Heart left ventricle (tissue), 11 donors: ENCODE measurements around the gene TALDO1. TPM values are rescaled to one million over a fixed set of nuclear protein-coding genes. Genes with fewer than 3 reads are reported as not detected.

Source experiments
- polyA plus RNA-seq, 2 donors: library from polyadenylated mRNA; stranded (reverse); fragments of 200-250 nt; gene quantifications; one replicate each; pipeline ENCODE4 v1.2.3, GENCODE V29; 2013
- total RNA-seq, 9 donors: library from RNA; depleted of rRNA in 2 of 9; stranded (reverse); fragments of >200 nt in 2 of 9; fragmentation: NEBNext Ultra II Directional in 3 of 9; extraction: Animal tissue kit (Norgen Biotek cat#: 25700) in 3 of 9; gene quantifications; one replicate each; pipeline versions ENCODE4 v1.1.0 to v1.2.4, GENCODE V29; 2016 to 2023
- donor health status: ischemic (EF 13 %, LVEDD 7.1; RV severe dilation, severe dysfunction).
- donor health status: healthy with polysubstance abuse.
- donor health status: DM: no; HTN: yes; CAD: no.
- donor health status: DM: no; HTN: no; CAD: no.
- donor health status: ischemic (EF 25% LVEDD 5.7; RV mildly dilated, moderate dysfunction).
- donor health status: healthy.
- donor health status: DM: yes; HTN: yes; CAD: no.
- donor health status: PGD.
- donor health status: nonischemic (EF 23%, LVEDD 6.1; RV moderate dilation, normal function).

TALDO1 gene
- total and polyA plus RNA-seq, 11 donors = 66.9 to 145 (median 105) TPM

Other genes starting within 250 kb of the TALDO1 start
- gene RNH1, start 240.2 kb upstream of the TALDO1 start, total RNA-seq = 100 to 1,000 TPM; 132 to 247 (median 158) TPM
- 100 to 1,000 TPM in 1 of 2 donors, 10 to 100 TPM in 1; 58.2 to 207 TPM for gene RNH1, start 240.2 kb upstream of the TALDO1 start, polyA plus RNA-seq
- 10 to 100 TPM; 44.0 to 65.4 (median 55.6) TPM for gene HRAS, start 211.9 kb upstream of the TALDO1 start, total RNA-seq
- gene HRAS, start 211.9 kb upstream of the TALDO1 start, polyA plus RNA-seq = 10 to 100 TPM; 83.3 to 99.3 TPM
- gene LRRC56, start 209.9 kb upstream of the TALDO1 start, total RNA-seq = under 1 TPM in 7 of 9 donors, not detected in 2; 0.07 to 0.35 (median 0.20) TPM
- gene LRRC56, start 209.9 kb upstream of the TALDO1 start, polyA plus RNA-seq = under 1 TPM; 0.19 to 0.30 TPM
- gene LMNTD2, start 186.7 kb upstream of the TALDO1 start, total RNA-seq = 1 to 10 TPM in 2 of 9 donors, under 1 TPM in 5, not detected in 2; 0.10 to 1.6 (median 0.36) TPM
- gene LMNTD2, start 186.7 kb upstream of the TALDO1 start, polyA plus RNA-seq = under 1 TPM; 0.32 to 0.53 TPM
- gene RASSF7, start 186.5 kb upstream of the TALDO1 start, total RNA-seq = 10 to 100 TPM in 1 of 9 donors, 1 to 10 TPM in 8; 1.1 to 15.5 (median 3.3) TPM
- 10 to 100 TPM in 1 of 2 donors, 1 to 10 TPM in 1; 5.7 to 12.5 TPM for gene RASSF7, start 186.5 kb upstream of the TALDO1 start, polyA plus RNA-seq
- 10 to 100 TPM; 11.6 to 21.3 (median 18.3) TPM for gene PHRF1, start 171.0 kb upstream of the TALDO1 start, total RNA-seq
- gene PHRF1, start 171.0 kb upstream of the TALDO1 start, polyA plus RNA-seq = 10 to 100 TPM; 16.1 to 18.1 TPM
- gene IRF7, start 131.5 kb upstream of the TALDO1 start, total RNA-seq = 10 to 100 TPM in 7 of 9 donors, 1 to 10 TPM in 2; 5.5 to 30.6 (median 14.9) TPM
- gene IRF7, start 131.5 kb upstream of the TALDO1 start, polyA plus RNA-seq = 10 to 100 TPM in 1 of 2 donors, 1 to 10 TPM in 1; 9.5 to 21.1 TPM
- not detected for gene CDHR5, start 122.5 kb upstream of the TALDO1 start, total RNA-seq
- gene CDHR5, start 122.5 kb upstream of the TALDO1 start, polyA plus RNA-seq = under 1 TPM in 1 of 2 donors, not detected in 1; 0.07 TPM
- under 1 TPM in 1 of 9 donors, not detected in 8; 0.81 TPM for gene SCT, start 120.3 kb upstream of the TALDO1 start, total RNA-seq
- gene SCT, start 120.3 kb upstream of the TALDO1 start, polyA plus RNA-seq = not detected
- 1 to 10 TPM in 1 of 9 donors, under 1 TPM in 5, not detected in 3; 0.20 to 1.0 (median 0.48) TPM for gene DRD4, start 110.2 kb upstream of the TALDO1 start, total RNA-seq
- under 1 TPM in 1 of 2 donors, not detected in 1; 0.07 TPM for gene DRD4, start 110.2 kb upstream of the TALDO1 start, polyA plus RNA-seq
- gene DEAF1, start 52.2 kb upstream of the TALDO1 start, total RNA-seq = 10 to 100 TPM; 11.8 to 25.6 (median 15.1) TPM
- 10 to 100 TPM; 14.3 to 17.8 TPM for gene DEAF1, start 52.2 kb upstream of the TALDO1 start, polyA plus RNA-seq
- gene TMEM80, start 51.6 kb upstream of the TALDO1 start, total RNA-seq = 10 to 100 TPM in 7 of 9 donors, 1 to 10 TPM in 2; 8.9 to 18.2 (median 15.0) TPM
- gene TMEM80, start 51.6 kb upstream of the TALDO1 start, polyA plus RNA-seq = 10 to 100 TPM in 1 of 2 donors, 1 to 10 TPM in 1; 8.0 to 14.9 TPM
- gene EPS8L2, start 41.2 kb upstream of the TALDO1 start, total RNA-seq = 10 to 100 TPM in 1 of 9 donors, 1 to 10 TPM in 7, under 1 TPM in 1; 0.72 to 15.5 (median 1.5) TPM
- 1 to 10 TPM; 1.5 to 2.6 TPM for gene EPS8L2, start 41.2 kb upstream of the TALDO1 start, polyA plus RNA-seq
- gene GATD1, start 30.0 kb downstream of the TALDO1 start, total RNA-seq = 10 to 100 TPM; 13.4 to 30.8 (median 21.5) TPM
- 10 to 100 TPM; 20.4 to 20.5 TPM for gene GATD1, start 30.0 kb downstream of the TALDO1 start, polyA plus RNA-seq
- gene CEND1, start 42.6 kb downstream of the TALDO1 start, total RNA-seq = 1 to 10 TPM in 1 of 9 donors, under 1 TPM in 6, not detected in 2; 0.25 to 1.1 (median 0.37) TPM
- under 1 TPM; 0.46 to 0.50 TPM for gene CEND1, start 42.6 kb downstream of the TALDO1 start, polyA plus RNA-seq
- 10 to 100 TPM in 1 of 9 donors, 1 to 10 TPM in 8; 2.1 to 12.8 (median 4.4) TPM for gene SLC25A22, start 50.8 kb downstream of the TALDO1 start, total RNA-seq
- gene SLC25A22, start 50.8 kb downstream of the TALDO1 start, polyA plus RNA-seq = 10 to 100 TPM in 1 of 2 donors, 1 to 10 TPM in 1; 2.6 to 12.7 TPM
- 10 to 100 TPM in 1 of 9 donors, 1 to 10 TPM in 8; 4.9 to 11.2 (median 6.6) TPM for gene PIDD1, start 57.8 kb downstream of the TALDO1 start, total RNA-seq
- 10 to 100 TPM in 1 of 2 donors, 1 to 10 TPM in 1; 5.5 to 11.8 TPM for gene PIDD1, start 57.8 kb downstream of the TALDO1 start, polyA plus RNA-seq
- gene RPLP2, start 62.5 kb downstream of the TALDO1 start, total RNA-seq = 1,000 to 10,000 TPM in 3 of 9 donors, 100 to 1,000 TPM in 6; 236 to 1,207 (median 933) TPM
- 1,000 to 10,000 TPM in 1 of 2 donors, 100 to 1,000 TPM in 1; 998 to 1,652 TPM for gene RPLP2, start 62.5 kb downstream of the TALDO1 start, polyA plus RNA-seq
- 100 to 1,000 TPM; 141 to 348 (median 232) TPM for gene PNPLA2, start 71.5 kb downstream of the TALDO1 start, total RNA-seq
- gene PNPLA2, start 71.5 kb downstream of the TALDO1 start, polyA plus RNA-seq = 100 to 1,000 TPM; 112 to 133 TPM
- gene CRACR2B, start 80.5 kb downstream of the TALDO1 start, total RNA-seq = 10 to 100 TPM; 13.3 to 22.4 (median 17.7) TPM
- 10 to 100 TPM in 1 of 2 donors, 1 to 10 TPM in 1; 8.8 to 43.5 TPM for gene CRACR2B, start 80.5 kb downstream of the TALDO1 start, polyA plus RNA-seq
- 100 to 1,000 TPM; 323 to 682 (median 454) TPM for gene CD151, start 85.5 kb downstream of the TALDO1 start, total RNA-seq
- 100 to 1,000 TPM; 560 to 817 TPM for gene CD151, start 85.5 kb downstream of the TALDO1 start, polyA plus RNA-seq
- gene POLR2L, start 95.1 kb downstream of the TALDO1 start, total RNA-seq = 100 to 1,000 TPM in 8 of 9 donors, 10 to 100 TPM in 1; 74.4 to 267 (median 207) TPM
- 100 to 1,000 TPM; 217 to 227 TPM for gene POLR2L, start 95.1 kb downstream of the TALDO1 start, polyA plus RNA-seq
- gene TSPAN4, start 95.4 kb downstream of the TALDO1 start, total RNA-seq = 10 to 100 TPM; 22.7 to 93.0 (median 31.3) TPM
- gene TSPAN4, start 95.4 kb downstream of the TALDO1 start, polyA plus RNA-seq = 10 to 100 TPM; 31.2 to 52.5 TPM
- 10 to 100 TPM; 42.0 to 87.7 (median 58.9) TPM for gene CHID1, start 163.3 kb downstream of the TALDO1 start, total RNA-seq
- 10 to 100 TPM; 30.8 to 55.3 TPM for gene CHID1, start 163.3 kb downstream of the TALDO1 start, polyA plus RNA-seq
- 10 to 100 TPM; 30.2 to 71.4 (median 40.0) TPM for gene AP2A2, start 178.4 kb downstream of the TALDO1 start, total RNA-seq
- gene AP2A2, start 178.4 kb downstream of the TALDO1 start, polyA plus RNA-seq = 10 to 100 TPM; 20.4 to 28.7 TPM